Fibroblast of lung (primary cell): ENCODE data around the gene C9orf153. TPM values are rescaled to one million over a fixed set of nuclear protein-coding genes. Genes with fewer than 3 reads are reported as not detected.

Experiments
- DNase-seq, 2 donors: peaks; one replicate each; pipeline versions ENCODE4 v3.0.0 to v3.0.0-alpha.2; 2010; ENCODE audit warnings: low read depth in 2 of 2
- H2AFZ ChIP-seq: 2 replicates; pipeline ENCODE4 v1.5.1; 2012; ENCODE audit warnings: low read length, control low read depth, inconsistent platforms
- H3K27ac ChIP-seq: 2 replicates; pipeline ENCODE4 v1.5.1; 2011; ENCODE audit warnings: low read length, control low read depth; ENCODE audit not compliant: insufficient read depth
- H3K27me3 ChIP-seq: 2 replicates; pipeline ENCODE4 v1.5.1; 2011; ENCODE audit warnings: mild to moderate bottlenecking, low read length; ENCODE audit not compliant: control insufficient read depth, insufficient read depth
- H3K36me3 ChIP-seq: 2 replicates; pipeline ENCODE4 v1.5.1; 2011; ENCODE audit warnings: low read length; ENCODE audit not compliant: control insufficient read depth, insufficient read depth
- H3K4me1 ChIP-seq: 2 replicates; pipeline ENCODE4 v1.5.1; 2011; ENCODE audit warnings: low read length; ENCODE audit not compliant: control insufficient read depth, insufficient read depth; ENCODE audit errors: extremely low read depth
- H3K4me2 ChIP-seq: 2 replicates; pipeline ENCODE4 v1.5.1; 2011; ENCODE audit warnings: low read length, control low read depth; ENCODE audit not compliant: insufficient read depth; ENCODE audit errors: extremely low read depth
- H3K4me3 ChIP-seq, 4 experiments: fragments of 200-600 bp in 1 of 4; sonication (generic) in 1 of 4; replicated peaks in 1 of 4; 2 replicates each; pipeline ENCODE4 v1.5.1; 2011 to 2016; ENCODE audit warnings: low read length in 4 of 4, low read depth in 3 of 4, mild to moderate bottlenecking in 3 of 4, control low read depth in 2 of 4, inconsistent platforms in 1 of 4, mixed read lengths in 1 of 4; ENCODE audit not compliant: insufficient read depth in 1 of 4; ENCODE audit errors: control extremely low read depth in 1 of 4
- H3K79me2 ChIP-seq: 2 replicates; pipeline ENCODE4 v1.5.1; 2012; ENCODE audit warnings: mild to moderate bottlenecking, low read length, inconsistent platforms; ENCODE audit not compliant: control insufficient read depth, insufficient read depth
- H3K9ac ChIP-seq: 2 replicates; pipeline ENCODE4 v1.5.1; 2011; ENCODE audit warnings: mild to moderate bottlenecking, low read length, control low read depth; ENCODE audit not compliant: insufficient read depth
- H3K9me3 ChIP-seq: 2 replicates; pipeline ENCODE4 v1.5.1; 2012; ENCODE audit warnings: low read depth, low read length; ENCODE audit not compliant: control insufficient read depth, insufficient read depth
- H4K20me1 ChIP-seq: 2 replicates; pipeline ENCODE4 v1.5.1; 2011; ENCODE audit warnings: low read length; ENCODE audit not compliant: control insufficient read depth, insufficient read depth; ENCODE audit errors: extremely low read depth
- CTCF ChIP-seq, 2 donors: IDR thresholded peaks in 1 of 2; conservative IDR thresholded peaks in 1 of 2; 1 replicate in 1 of 2; 2 replicates in 1 of 2; pipeline ENCODE4 v1.5.1; 2011 to 2012; ENCODE audit warnings: low read length in 2 of 2, control low read depth in 1 of 2, inconsistent platforms in 1 of 2, low read depth in 1 of 2, mild to moderate bottlenecking in 1 of 2
- EZH2 ChIP-seq: IDR thresholded peaks from 2 replicates; pipeline ENCODE4 v1.5.1; 2012; ENCODE audit warnings: low read length, control low read depth, mild to moderate bottlenecking; ENCODE audit errors: missing control alignments
- polyA plus RNA-seq, 2 donors: library from polyadenylated mRNA; depleted of rRNA in 1 of 2; stranded (reverse) in 1 of 2; unstranded in 1 of 2; fragments of >200 nt; gene quantifications; 2 replicates each; pipeline ENCODE4 v1.2.1, GENCODE V29; 2011 to 2012; ENCODE audit warnings: missing spikeins in 1 of 2
- total RNA-seq: library from RNA; depleted of rRNA; stranded (reverse); fragments of >200 nt; gene quantifications from 2 replicates; pipeline ENCODE4 v1.2.1, GENCODE V29; 2014

Gene C9orf153
- total and polyA plus RNA-seq, 2 donors (not counting 1 experiment from before 2014, with no cell fraction given): 0.17 TPM

- Histone ChIP-seq H3K9ac (no peak overlapping the region), H3K9me3 (no peaks in the 10 kb centered on the region), H4K20me1 (no peaks in the 10 kb centered on the region), H3K4me3 (no peak overlapping the region), H3K27ac (no peak overlapping the region), H3K79me2 (no peaks in the 10 kb centered on the region), H3K36me3 (no peaks in the 10 kb centered on the region), H3K4me1 (no peaks in the 10 kb centered on the region), H2AFZ (no peak overlapping the region), H3K27me3 (no peaks in the 10 kb centered on the region), H3K4me2 (no peak overlapping the region)
- no peak for TF ChIP-seq EZH2
- no peak for TF ChIP-seq CTCF (conservative IDR thresholded peaks at IDR 0.05 in 1 of 2, IDR thresholded peaks at IDR 0.05 in 1 of 2; ENCODE audit: low read depth in 1 of 2, low read length in 2 of 2)
- DNase-seq: no peak
Measured at GRCh38 chr9:86175223-86175622, 84.2 kb downstream of the C9orf153 start.

Other genes with a start within 250 kb of the C9orf153 start
- 46.7 and 67.3 TPM in 2 replicates for gene GOLM1, start 160.1 kb downstream of the C9orf153 start, total RNA-seq
- 49.4 and 64.0 TPM in 2 replicates for gene GOLM1, start 160.1 kb downstream of the C9orf153 start, polyA plus RNA-seq
- 19.2 and 22.6 TPM in 2 replicates for gene ISCA1, start 22.9 kb upstream of the C9orf153 start, total RNA-seq
- 25.4 and 44.8 TPM in 2 replicates for gene ISCA1, start 22.9 kb upstream of the C9orf153 start, polyA plus RNA-seq
- 36.3 and 39.0 TPM in 2 replicates for gene TUT7, start 94.8 kb upstream of the C9orf153 start, total RNA-seq
- 22.8 and 31.8 TPM in 2 replicates for gene TUT7, start 94.8 kb upstream of the C9orf153 start, polyA plus RNA-seq